ENCODE data around the gene RASSF5.
A peak's percentile ranks its signal among the peaks of the same experiment; 100 is the strongest.

Gene RASSF5

DNA sequence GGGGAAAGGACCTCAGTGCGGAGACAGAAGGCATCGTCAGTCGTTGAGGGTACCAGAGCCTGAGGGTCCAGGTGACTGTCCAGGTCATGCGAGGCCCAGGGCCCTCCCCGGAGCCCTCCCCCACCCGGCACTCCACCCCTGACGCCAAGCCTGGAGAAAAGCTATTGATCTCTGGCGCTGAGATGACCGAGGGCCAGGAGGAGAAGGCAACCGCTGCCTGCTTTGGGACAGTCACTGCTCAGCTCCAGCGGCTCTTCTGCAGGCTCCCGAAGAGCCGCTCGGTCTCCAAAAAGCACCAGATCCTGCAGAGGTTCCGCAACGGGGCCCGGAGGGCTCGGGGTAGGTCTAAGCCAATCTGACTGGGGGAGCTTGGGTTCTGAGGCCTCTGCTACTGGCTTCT, 10.9 kb downstream of the RASSF5 start:
- DNase-seq, result no peak

DNA sequence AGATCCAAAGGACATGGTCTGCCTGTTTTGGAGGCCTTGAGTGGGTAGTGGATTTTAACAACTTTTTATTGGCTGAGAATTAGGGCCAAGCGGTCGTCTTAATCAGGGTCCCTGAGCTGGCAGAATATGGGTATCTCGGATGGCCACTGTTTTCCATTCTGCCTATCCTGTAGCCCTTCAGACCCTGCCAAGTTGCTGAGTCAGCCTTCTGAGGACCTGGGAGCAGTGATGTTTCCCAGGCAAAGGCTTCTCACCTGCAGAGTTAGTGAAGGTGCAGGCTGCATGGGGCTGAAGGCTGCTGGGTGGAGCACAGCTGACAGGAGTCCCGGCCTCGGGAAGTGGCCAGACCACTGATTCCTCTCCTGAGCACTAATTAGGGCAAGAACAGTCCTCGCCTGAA, 11.4 kb downstream of the RASSF5 start:
- no peak for DNase-seq

GRCh38 chr1:206521127-206521526, 13.8 kb downstream of the RASSF5 start:
- DNase-seq, result no peak

DNA sequence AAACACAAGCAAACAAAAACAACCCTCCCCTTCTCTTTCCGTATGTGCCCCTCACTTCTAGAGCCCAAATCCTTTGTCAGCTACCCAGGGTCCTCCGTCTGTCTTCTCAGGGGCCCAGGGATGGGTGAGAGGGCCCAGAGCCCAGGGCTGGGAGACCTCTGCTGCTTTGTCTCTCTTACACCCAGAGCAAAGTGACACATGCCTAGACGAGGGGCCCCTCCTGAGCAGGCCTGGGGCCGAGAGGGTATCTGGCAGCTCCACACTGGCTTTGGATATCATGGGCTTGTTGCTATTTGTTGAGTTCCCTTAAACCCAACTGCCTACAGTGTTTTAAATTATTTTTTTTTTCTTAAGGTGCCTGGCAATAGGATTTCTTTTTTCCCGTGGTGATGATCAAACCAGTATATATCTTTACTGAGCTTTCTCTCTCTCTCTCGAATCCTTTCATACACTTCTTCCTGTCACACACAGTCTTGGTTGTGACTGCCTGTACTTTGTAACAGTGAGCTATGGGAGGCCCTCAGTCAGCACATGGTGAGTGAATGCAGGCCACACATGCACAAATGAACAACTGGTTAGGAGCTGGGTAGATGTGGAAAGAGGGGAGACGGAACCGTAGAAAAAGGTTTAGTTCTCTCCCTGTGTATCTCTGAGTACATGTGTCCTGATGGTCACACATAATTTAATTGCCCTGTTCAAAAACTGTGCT, 14.5 kb downstream of the RASSF5 start:
- DNase-seq, result no peak

DNA sequence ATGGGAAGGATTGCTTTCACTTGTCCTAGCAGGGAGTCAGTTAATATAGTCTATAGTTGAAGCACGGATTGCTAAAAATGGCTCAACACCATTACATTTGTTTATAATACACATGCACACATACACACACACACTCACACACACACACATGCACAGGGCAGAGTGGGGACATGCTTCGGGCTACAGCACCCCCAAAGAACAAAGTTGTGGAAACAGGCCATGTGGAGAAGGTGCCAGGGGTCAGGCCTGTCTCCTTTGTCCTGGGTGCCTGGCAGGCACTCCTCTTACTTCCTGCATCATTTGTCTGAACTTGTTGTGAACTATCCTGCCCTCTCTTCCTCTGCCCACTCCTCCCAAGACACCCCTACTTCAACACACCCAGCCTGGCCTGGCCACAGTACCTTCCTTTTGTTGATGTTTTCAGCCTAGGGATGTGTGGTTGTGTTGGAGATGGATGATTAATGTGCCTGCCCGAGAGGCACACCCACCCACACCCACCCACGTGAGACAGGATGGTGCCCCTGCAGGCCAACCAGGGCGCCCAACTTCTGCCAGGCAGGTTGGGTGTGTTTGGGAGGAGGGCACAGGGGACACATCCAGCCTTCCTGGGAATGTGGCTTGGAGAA, 17.5 kb downstream of the RASSF5 start:
- DNase-seq, result no peak

DNA sequence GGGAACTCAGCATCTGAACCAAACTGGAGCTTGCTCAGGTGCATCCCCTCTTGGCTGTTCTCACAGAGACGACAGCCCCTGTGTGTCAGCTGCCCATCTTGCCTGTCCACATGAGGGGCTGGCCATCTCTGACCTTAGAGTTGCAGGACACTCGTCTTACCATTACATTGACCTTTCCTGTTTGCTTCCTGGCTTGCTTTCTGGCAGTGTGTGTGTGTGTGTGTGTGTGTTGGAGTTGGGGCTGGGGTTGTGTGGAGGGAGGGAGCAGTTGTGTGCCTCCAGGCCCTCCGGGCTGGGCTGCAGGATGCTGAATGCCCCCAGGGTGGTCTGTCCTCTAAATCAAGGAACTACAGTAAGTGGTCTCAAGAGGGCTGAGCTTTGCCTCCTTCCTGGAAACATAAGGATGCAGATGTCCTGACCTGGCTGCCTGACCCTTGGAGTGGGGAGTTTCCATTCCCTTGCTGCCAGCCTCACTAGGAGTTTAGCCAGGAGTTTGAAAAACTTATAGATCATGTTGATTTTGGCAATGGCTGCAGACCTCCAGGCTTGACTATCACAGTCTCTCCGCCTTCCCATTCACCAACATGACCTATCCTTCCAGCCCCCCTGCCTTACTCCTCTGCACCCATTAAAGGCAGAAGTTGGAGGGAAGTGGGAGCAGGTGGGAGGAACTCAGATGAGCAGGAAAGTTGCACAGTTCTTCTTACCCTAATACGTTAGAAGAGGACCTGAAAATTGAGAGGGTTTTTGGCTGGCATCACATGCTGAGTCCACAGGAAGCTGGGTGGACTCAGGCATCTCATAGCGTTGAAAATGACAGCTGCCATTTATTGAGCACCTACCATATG, 19.0 kb downstream of the RASSF5 start:
- no peak for DNase-seq

DNA sequence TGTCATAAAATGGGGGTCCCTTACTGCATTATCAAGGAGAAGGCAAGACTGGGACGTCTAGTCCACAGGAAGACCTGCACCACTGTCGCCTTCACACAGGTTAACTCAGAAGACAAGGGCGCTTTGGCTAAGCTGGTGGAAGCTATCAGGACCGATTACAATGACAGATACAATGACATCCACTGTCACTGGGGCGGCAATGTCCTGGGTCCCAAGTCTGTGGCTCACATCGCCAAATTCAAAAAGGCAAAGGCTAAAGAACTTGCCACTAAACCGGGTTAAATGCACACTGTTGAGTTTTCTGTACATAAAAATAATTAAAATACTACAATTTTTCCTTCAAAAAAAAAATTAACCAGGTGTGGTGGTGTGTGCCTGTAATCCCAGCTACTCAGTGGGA, 22.1 kb downstream of the RASSF5 start:
- DNase-seq, result no peak

DNA sequence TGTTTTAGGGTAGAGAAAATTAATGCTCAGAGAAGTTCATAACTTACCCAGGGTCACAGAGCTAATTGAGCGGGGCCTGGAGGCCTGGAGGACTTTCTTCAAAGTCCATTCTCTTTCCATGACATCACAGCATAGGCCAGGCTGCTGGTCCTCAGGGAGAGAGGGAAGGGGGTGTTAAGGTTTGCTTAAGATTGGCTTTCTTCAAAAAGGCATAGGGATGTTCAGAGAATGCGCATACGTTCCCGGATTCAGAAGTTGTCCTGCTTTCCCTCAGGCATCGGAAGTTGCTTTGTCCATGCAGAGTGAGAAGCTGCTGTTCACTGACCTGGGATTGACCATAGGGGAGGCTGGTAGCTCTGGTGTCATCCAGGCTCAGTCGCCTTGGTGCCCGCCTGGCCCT, 25.0 kb downstream of the RASSF5 start:
- no peak for DNase-seq

DNA sequence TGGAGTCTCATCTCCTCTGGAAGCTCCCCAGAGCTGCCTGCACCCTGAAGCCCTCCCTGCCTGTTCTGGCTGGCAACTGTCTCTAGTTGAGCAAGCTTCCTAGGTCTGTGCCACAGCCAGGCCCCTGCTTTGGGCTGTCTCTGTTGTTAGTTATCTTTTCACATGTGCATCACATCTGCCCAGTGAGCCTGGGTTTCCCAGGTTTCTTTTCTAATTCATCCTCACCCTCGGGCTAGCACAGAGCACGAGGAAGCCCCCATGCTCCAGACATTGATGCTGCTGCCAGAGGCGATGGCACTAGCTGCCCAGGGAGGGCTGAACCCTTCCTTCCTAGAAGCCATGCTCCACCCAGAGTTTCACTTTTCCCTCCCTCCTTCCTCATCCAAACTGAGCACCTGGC, 27.2 kb downstream of the RASSF5 start:
- DNase-seq, result no peak

DNA sequence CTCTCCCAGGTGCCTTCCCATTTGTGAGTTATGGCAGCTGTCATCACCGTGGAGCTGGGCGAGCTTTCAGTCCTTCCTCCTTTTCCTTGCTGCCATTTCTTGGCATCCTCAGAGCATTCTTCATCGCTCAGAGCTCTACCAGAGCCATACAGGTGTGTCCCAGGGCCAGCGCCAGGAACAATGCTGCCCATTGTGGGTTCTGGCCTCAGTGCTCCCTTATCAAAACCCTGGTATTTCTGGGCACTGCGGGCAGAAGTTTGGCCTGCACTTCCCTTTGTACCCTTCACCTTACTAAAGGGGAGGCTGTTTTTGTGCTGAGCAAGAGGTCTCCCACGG, 28.5 kb downstream of the RASSF5 start:
- DNase-seq, result no peak

DNA sequence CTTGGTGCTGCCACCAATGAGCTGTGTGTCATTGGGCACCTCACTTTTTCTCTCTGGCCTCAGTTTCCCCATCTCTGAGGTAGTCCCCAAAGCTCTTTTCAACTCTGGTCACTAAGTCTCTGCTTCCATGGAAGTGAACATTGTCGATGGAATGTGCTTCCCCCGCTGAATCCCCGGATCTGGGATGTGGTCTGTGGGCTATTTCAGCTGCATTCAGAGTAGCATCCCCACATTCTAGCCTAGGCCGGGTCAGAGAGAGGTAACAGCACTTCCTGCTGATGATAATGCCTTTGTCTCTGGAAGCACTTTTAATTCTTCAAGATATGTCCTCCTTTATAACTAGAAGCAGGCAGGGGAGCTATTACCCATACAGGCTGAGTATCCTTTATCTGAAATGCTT, 29.8 kb downstream of the RASSF5 start:
- no peak for DNase-seq

DNA sequence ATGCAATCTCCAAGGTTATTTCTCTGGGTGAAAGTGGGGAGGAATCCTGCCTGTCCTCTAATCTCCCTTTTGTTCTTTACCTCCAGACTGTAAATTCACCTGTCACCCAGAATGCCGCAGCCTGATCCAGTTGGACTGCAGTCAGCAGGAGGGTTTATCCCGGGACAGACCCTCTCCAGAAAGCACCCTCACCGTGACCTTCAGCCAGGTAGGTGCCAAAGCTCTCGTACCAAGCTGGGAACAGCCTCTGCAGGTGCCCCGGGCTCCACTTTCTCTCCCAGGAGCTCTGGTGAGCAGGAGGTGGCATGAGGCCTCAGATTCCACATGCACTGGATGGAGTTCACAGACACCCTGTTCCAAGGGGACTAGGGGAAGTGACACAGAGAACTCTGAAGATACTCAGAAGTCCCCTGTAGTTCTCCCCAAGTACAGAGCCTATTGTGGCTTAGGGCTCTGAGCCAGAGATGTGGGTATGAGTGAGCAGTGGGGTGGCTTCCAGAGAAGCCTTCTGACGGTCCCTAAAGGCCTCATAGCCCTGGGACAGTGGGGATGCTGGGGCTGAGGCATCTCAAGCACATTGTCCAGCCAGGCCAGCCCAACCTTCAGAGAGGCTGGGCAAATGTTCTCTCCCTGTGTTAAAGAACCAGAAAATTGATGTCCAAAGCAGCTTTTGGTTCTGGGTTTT, 30.9 kb downstream of the RASSF5 start:
- no peak for DNase-seq

GRCh38 chr1:206538901-206539640, 31.7 kb downstream of the RASSF5 start:
- DNase-seq, result no peak

DNA sequence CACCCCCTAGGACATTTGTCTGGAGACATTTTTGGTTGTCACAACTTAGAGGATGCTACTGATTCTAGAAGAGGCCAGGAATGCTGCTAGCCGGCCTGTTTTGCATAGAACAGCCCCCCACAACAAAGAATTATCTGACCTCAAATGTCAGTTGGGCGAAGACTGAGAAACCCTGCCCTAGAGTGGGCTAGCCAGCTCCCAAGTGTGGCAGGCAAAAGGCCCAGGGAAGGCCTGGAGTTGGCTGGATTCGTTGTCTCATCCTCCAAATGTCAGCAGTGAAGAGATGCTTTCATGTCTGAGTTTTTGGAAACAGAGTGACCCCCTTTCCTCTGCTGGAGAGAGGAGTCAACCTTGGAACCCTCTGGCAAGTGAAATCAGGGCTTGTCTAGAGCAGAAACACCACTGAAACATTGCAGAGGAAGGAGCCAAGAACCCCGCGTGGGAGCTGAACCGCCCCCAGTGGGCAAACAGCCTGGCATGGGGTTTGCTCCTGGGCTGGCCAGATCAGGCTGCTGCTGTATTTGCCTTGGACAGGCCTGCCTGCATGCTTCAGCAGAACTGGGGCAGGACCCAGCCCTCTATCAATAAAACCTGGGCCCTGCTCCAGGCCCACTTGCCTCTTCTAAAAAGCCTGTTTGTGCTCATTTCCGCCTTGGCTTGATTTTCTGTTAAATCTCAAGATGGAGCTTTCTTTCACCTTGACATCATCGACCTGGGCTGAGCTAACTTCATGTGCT, 32.9 kb downstream of the RASSF5 start:
- DNase-seq, result no peak

DNA sequence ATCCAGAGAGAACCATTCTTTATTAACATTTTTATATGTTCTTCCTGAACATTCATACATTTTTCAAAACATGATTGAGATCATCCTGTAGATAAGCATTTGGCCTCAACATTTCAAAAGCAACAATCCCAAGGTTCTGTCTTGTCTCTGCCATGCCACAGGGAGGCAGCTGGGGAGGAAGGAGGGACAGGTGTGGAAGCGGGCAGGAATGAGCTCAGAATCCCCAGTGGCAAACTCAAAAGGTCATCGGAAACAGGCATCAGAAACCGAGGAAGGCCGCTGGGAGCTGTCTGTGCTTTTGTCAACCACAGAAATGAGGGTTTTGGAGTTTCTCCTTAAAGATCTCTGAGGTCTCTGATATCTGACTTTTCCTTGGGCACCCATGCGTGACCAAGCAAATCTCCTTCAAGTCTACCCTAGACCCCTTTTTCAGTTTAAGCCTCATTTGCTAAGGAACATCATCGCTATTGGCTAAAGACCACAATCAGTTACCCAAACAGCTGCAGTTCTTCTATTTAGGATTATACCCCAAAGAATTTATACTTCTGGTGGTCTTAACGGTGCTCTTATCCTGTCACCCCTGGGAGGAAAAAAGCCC, 34.0 kb downstream of the RASSF5 start:
- DNase-seq, result no peak

DNA sequence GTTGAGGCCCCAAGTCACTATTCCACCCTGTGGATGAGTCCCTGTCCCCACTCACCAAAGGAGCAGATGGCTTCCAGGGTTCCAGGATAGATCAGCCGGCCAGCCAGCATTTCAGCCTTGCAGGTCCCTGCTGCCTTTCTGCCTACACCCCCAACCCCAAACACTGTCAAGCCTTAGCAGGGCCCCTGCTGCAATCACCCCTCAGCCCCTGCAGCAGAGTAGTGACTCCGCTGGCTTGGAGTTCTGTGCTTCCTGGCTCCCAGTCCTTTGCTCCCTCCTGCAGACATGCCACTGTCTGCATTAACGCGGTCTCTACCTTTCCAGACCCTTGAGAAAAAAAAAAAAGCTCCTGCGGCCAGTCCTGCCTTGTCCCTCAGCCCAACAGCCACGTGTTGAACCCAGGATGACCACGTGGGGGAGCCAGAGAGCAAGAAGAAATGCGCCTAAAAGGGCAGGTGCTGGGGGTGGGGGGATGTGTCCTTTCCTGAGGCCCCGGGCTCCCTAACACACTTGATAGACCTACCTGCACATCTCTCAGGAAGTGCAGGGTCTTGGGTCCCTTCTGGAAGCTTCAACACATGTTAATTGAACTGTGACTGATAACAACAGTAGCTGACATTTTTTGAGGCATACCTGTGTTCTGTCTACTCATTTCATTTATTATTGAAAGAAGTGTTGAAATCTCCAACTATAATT, 37.4 kb downstream of the RASSF5 start:
- peak; percentile 81 for DNase-seq

DNA sequence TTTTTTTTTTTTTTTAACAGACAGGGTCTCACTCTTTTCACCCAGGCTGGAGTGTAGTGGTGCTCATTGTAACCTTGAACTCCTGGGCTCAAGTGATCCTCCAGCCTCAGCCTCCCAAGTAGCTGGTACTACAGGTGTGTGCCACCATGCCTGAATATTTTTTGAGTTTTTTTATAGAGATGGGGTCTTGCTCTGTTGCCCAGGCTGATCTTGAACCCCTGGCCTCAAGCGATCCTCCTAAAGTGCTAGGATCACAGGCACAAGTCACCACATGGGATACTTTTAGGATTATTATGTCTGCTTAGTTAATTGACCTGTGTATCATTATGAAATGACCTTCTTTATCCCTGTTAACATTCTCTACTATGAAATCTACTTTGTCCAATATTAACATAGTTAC, 38.0 kb downstream of the RASSF5 start:
- no peak for DNase-seq

DNA sequence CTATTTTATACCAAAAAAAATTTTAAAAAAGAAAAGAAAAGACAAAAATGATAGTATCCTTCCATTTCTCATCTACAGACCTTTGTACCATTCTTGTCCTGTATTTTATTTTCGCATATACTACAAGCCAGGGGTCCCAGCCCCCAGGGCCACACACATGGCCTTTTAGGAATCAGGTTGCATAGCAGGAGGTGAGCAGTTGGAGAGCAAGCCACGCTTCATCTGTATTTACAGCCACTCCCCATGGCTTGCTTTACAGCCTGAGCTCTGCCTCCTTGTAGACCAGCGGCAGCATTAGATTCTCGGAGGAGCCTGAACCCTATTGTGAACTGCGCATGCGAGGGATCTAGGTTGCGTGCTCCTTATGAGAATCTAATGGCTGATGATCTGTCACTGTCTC, 39.8 kb downstream of the RASSF5 start:
- DNase-seq, result no peak

DNA sequence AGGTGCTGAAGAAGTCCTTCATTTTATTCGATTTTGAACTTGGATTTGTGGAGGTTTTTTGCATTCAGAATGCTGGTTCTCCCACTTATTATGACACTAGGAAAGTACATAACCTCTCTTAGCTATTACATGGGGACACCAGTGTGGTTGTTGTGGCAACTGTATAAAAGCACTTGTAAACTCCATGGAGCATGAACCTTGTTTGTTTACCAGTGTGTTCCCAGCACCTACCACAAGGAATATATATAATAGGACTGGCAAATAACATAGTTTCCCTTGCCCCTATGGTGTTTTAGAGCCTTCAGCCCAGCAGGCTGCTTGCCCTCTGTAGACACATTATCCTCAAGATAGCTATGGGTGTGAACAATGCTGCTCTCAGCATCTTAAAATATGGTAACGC, 43.1 kb downstream of the RASSF5 start:
- DNase-seq, result no peak

DNA sequence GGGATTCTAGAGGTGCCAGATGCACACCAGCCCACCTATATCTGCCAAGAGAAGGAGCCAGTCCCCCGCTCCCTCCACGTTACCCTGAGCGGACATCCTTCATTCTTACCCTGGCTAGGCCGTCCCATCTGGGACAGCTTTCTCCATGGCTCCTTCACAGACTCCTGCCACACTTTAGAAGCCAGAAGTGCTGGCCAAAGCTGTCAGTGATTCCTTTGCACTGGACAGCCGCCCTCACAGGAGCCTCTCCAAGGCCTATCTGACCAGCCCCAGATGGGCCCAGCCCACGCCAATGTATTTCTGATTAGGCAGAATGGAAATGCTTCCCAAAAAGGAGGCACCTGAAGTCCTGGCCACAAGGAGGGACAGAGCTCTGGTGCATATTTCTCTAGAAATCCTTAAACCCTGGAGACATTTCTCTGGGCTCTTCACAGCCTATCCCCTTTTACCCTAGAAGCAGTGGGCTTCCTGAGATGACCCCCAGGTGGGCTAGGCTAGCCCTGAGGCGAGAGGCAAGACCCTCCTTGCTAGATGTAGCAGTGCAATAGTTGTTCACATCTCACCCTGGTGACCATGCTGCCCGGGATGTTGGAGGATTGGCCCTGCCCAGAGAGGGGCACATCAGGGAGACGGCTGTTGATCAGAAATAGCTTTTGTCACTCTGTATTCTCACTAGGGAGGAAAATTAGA, 44.1 kb downstream of the RASSF5 start:
- no peak for DNase-seq

DNA sequence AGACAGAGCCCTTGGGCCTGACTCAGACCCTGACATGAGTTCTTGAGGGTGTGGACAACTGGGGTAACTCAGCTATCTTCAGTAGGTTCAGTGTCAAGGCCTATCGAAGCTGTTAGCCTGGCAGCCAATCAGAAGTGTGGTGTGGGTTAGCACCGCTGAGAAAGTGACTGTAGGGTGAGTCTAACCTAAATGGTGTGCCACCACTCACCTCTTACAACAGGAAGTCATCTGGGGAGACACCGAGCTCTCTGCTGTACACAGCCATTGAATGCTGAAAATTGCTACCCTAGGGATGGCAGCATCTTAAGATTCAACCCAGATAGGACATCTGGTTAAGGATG, 44.6 kb downstream of the RASSF5 start:
- peak; percentile 85 for DNase-seq
